Endothelial cell of umbilical vein (primary cell): Measurements from ENCODE around the gene SLC46A3. TPM values are rescaled to one million over a fixed set of nuclear protein-coding genes. Genes with fewer than 3 reads are reported as not detected.

Source experiments
- BruUV-seq: library from RNA; stranded (reverse); fragments of 400-500 nt; replicated peaks from 2 replicates; lab custom pipeline; 2021; lab: Mats Ljungman, UMichigan
- CTCF ChIA-PET: fragments of 300-600, 350-600 bp; sonication (Branson Sonifier 250); formaldehyde crosslinking; loops from one replicate; lab custom pipeline; 2021; ENCODE audit warnings: antibody characterized with exemption, inconsistent platforms; lab: Charles Lee
- POLR2A ChIA-PET: fragments of 300-600, 350-600 bp; sonication (Branson Sonifier 250); formaldehyde crosslinking; loops from one replicate; lab custom pipeline; 2021; ENCODE audit warnings: antibody characterized with exemption, inconsistent platforms; lab: Charles Lee
- DNase-seq: peaks from one replicate; pipeline ENCODE4 v3.0.0-alpha.2; 2011; ENCODE audit warnings: low read depth, low spot score
- FAIRE-seq: peaks from 2 replicates; lab custom pipeline; 2011; peaks lifted over from hg19 to GRCh38; lab: Jason Lieb, UNC
- H2AFZ ChIP-seq: 2 replicates; pipeline ENCODE4 v1.6.0; 2012; ENCODE audit warnings: low read depth, low read length, control low read depth, inconsistent platforms
- H3K27ac ChIP-seq: 2 replicates; pipeline ENCODE4 v1.5.1; 2011; ENCODE audit warnings: low read depth, mild to moderate bottlenecking, control low read depth, low read length, moderate library complexity; ENCODE audit not compliant: insufficient read depth
- H3K27me3 ChIP-seq, 2 experiments: 2 replicates each; pipeline versions ENCODE4 v1.6.0 to v1.6.1; 2011; ENCODE audit warnings: low read length in 2 of 2, mixed read lengths in 1 of 2; ENCODE audit not compliant: control insufficient read depth in 2 of 2, insufficient read depth in 2 of 2
- H3K36me3 ChIP-seq, 2 experiments: 2 replicates in 1 of 2; 3 replicates in 1 of 2; pipeline ENCODE4 v1.5.1; 2011; ENCODE audit warnings: low read length in 2 of 2, mild to moderate bottlenecking in 1 of 2, moderate library complexity in 1 of 2; ENCODE audit not compliant: control insufficient read depth in 2 of 2, insufficient read depth in 2 of 2; ENCODE audit errors: extremely low read depth in 1 of 2
- H3K4me1 ChIP-seq: 3 replicates; pipeline ENCODE4 v1.5.1; 2011; ENCODE audit warnings: mild to moderate bottlenecking, low read length; ENCODE audit not compliant: control insufficient read depth, insufficient read depth; ENCODE audit errors: extremely low read depth
- H3K4me2 ChIP-seq: 2 replicates; pipeline ENCODE4 v1.6.1; 2011; ENCODE audit warnings: low read length, control low read depth, mixed read lengths; ENCODE audit not compliant: insufficient read depth
- H3K4me3 ChIP-seq, 3 experiments: fragments of 200-600 bp in 1 of 3; sonication (generic), shearing (Covaris generic) in 1 of 3; replicated peaks in 1 of 3; 2 replicates each; pipeline ENCODE4 v1.5.1; 2011 to 2016; ENCODE audit warnings: control low read depth in 3 of 3, low read length in 3 of 3, mild to moderate bottlenecking in 2 of 3, inconsistent platforms in 1 of 3, low read depth in 1 of 3, moderate library complexity in 1 of 3; ENCODE audit not compliant: insufficient read depth in 1 of 3
- H3K79me2 ChIP-seq: 2 replicates; pipeline ENCODE4 v1.6.0; 2012; ENCODE audit warnings: low read length, inconsistent platforms; ENCODE audit not compliant: control insufficient read depth, insufficient read depth
- H3K9ac ChIP-seq: replicated peaks from 2 replicates; pipeline ENCODE3; 2011; ENCODE audit warnings: low read length, control low read depth; ENCODE audit not compliant: insufficient read depth; ENCODE audit errors: extremely low read depth
- H3K9me1 ChIP-seq: replicated peaks from 3 replicates; pipeline ENCODE4 v1.6.0; 2011; ENCODE audit warnings: mild to moderate bottlenecking, low read length; ENCODE audit not compliant: control insufficient read depth, insufficient read depth; ENCODE audit errors: extremely low read depth
- H3K9me3 ChIP-seq: replicated peaks from 2 replicates; pipeline ENCODE4 v1.5.1; 2012; ENCODE audit warnings: low read length, inconsistent platforms; ENCODE audit not compliant: control insufficient read depth, insufficient read depth
- H4K20me1 ChIP-seq: replicated peaks from 2 replicates; pipeline ENCODE3; 2011; ENCODE audit warnings: mild to moderate bottlenecking, low read length; ENCODE audit not compliant: control insufficient read depth, insufficient read depth; ENCODE audit errors: extremely low read depth
- EZH2 ChIP-seq: IDR thresholded peaks from 2 replicates; pipeline ENCODE4 v1.6.1; 2012; ENCODE audit warnings: borderline replicate concordance, low read depth, mild to moderate bottlenecking, moderate library complexity, low read length, inconsistent platforms; ENCODE audit not compliant: severe bottlenecking
- FOS ChIP-seq: IDR thresholded peaks from 2 replicates; pipeline ENCODE4 v1.6.1; 2011; ENCODE audit warnings: mild to moderate bottlenecking, low read length, moderate library complexity, borderline replicate concordance; ENCODE audit not compliant: insufficient read depth
- GATA2 ChIP-seq: IDR thresholded peaks from 2 replicates; pipeline ENCODE4 v1.7.0; 2011; ENCODE audit warnings: low read depth, mild to moderate bottlenecking, moderate library complexity, mixed read lengths, low read length; ENCODE audit not compliant: insufficient read length, insufficient read depth
- JUN ChIP-seq: IDR thresholded peaks from 2 replicates; pipeline ENCODE4 v1.6.1; 2011; ENCODE audit warnings: borderline replicate concordance, low read depth; ENCODE audit not compliant: insufficient read length, insufficient read depth
- MYC ChIP-seq: IDR thresholded peaks from one replicate; pipeline ENCODE4 v1.6.1; 2011; ENCODE audit warnings: mild to moderate bottlenecking, low read depth, low read length
- POLR2A ChIP-seq: IDR thresholded peaks from 2 replicates; pipeline ENCODE4 v1.6.1; 2012; ENCODE audit warnings: low read depth, mild to moderate bottlenecking, control low read depth, low read length
- POLR2AphosphoS5 ChIP-seq: IDR thresholded peaks from 2 replicates; pipeline ENCODE4 v1.6.1; 2012; ENCODE audit warnings: low read depth, mild to moderate bottlenecking, control low read depth, low read length, moderate library complexity; ENCODE audit not compliant: insufficient read depth
- dilution Hi-C: fragments of 300-500 bp; cut with MboI; formaldehyde crosslinking; loops from one replicate; pipeline ENCODE4 v1.15.0; 2019; ENCODE audit warnings: low sequenced_read_pairs; ENCODE audit not compliant: extremely low pct_ligation_motif_present
- intact Hi-C: fragments of 100-400 bp; cut with micrococcal nuclease; formaldehyde crosslinking; loops from one replicate; pipeline ENCODE4 v1.10.0; 2022
- polyA plus RNA-seq, 4 experiments: library from polyadenylated mRNA; depleted of rRNA in 3 of 4; stranded (reverse) in 3 of 4; unstranded in 1 of 4; fragments of >200 nt; gene quantifications; 2 replicates each; pipeline versions ENCODE4 v1.2.1 to v1.2.3, GENCODE V29; 2011 to 2012; ENCODE audit warnings: missing spikeins in 1 of 4
- total RNA-seq: library from RNA; stranded (reverse); gene quantifications from 2 replicates; pipeline ENCODE4 v1.2.3, GENCODE V29; 2021
- TF ChIP-seq, protein P1 (sequence below), 2 donors: IDR thresholded peaks; 1 replicate in 1 of 2; 2 replicates in 1 of 2; pipeline ENCODE4 v1.5.1; 2011; ENCODE audit warnings: low read length in 2 of 2, mild to moderate bottlenecking in 2 of 2, moderate library complexity in 2 of 2, control low read depth in 1 of 2, inconsistent platforms in 1 of 2, low read depth in 1 of 2; ENCODE audit not compliant: insufficient read depth in 1 of 2; ENCODE audit errors: extremely low read depth in 1 of 2
- TF ChIP-seq, protein P2 (sequence below): IDR thresholded peaks from 2 replicates; pipeline ENCODE4 v1.6.1; 2011; ENCODE audit not compliant: insufficient read depth, insufficient read length

The SLC46A3 gene
- total and polyA plus RNA-seq, 2 donors (not counting 3 experiments of a cell fraction or from before 2014, with no cell fraction given): 2.0 to 2.1 TPM

DNA sequence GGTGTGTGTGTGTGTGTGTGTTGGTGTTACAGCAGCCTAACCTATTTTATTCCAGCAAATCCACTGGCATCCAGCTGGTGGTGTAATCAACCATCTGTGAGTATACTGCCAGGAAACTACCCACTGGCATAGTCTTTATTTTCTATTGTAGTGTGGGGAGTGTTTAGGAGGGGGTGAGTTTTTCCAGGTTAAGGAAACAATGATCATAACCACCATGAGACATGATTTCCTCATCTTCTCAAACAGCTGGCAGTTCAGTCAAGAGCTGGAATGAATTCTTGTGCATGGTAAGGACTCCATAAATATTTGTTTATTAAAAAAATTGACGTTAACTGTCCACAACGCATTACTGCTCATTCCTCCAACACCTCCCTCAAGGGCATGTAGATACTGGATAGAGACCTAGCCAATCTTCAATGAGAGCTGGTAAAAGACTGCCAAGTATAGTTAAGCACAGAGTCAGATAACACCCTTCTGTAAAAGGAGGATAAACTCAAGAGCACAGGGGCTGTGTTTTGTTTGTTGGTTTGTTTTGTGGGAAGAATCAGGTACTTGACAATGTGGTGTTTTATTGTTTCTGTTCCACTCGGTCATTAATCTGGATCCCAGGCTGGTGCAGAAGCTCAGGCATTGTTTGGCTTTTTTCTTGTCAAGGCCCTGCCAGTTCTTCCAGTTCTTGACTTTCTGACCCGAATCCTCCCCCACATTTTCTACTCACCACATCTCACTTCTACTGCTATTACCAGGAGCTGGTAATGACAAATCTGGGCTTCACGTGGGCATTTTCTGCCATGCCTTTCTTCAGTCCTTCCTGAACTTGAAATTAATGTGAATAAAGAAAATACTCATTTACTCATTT lies 31.6 kb upstream of the SLC46A3 start:
- BruUV-seq: no TSS peak
- ChIA-PET POLR2A (no interaction called here), CTCF (interaction anchor here (0.6 to 2.5 kb wide), 6 partner anchors 12 to 612 kb away, joined by 3 to 17 read pairs (median 4); partner anchors contain the start of genes PAN3 and SLC46A3)
- dilution Hi-C loops: no loop called here
- Histone ChIP-seq H3K9me1 (no peaks in the 10 kb centered on the region), H3K9ac (no peak overlapping the region), H3K36me3 (no peaks in the 10 kb centered on the region), H2AFZ (no peak overlapping the region), H3K79me2 (no peaks in the 10 kb centered on the region), H3K4me1 (peaks cover 34% of the 10 kb centered on the region), H3K4me2 (no peak overlapping the region), H4K20me1 (no peaks in the 10 kb centered on the region), H3K4me3 (no peak overlapping the region), H3K9me3 (no peaks in the 10 kb centered on the region), H3K27me3 (peaks cover 0 to 9% of the 10 kb centered on the region in 2 experiments), H3K27ac (peak overlapping the region; percentile 36)
- intact Hi-C loops: loop anchor here (1.0 to 2.0 kb wide), 2 partner anchors 34 to 46 kb away; no protein-coding TSS in a partner anchor
- peak; percentile 70 for DNase-seq
- TF ChIP-seq JUN (peak; percentile 59), POLR2A (no peak), GATA2 (peak; percentile 35), MYC (no peak), POLR2AphosphoS5 (no peak), EZH2 (no peak), FOS (peak; percentile 41)
- TF ChIP-seq, protein P1, sequence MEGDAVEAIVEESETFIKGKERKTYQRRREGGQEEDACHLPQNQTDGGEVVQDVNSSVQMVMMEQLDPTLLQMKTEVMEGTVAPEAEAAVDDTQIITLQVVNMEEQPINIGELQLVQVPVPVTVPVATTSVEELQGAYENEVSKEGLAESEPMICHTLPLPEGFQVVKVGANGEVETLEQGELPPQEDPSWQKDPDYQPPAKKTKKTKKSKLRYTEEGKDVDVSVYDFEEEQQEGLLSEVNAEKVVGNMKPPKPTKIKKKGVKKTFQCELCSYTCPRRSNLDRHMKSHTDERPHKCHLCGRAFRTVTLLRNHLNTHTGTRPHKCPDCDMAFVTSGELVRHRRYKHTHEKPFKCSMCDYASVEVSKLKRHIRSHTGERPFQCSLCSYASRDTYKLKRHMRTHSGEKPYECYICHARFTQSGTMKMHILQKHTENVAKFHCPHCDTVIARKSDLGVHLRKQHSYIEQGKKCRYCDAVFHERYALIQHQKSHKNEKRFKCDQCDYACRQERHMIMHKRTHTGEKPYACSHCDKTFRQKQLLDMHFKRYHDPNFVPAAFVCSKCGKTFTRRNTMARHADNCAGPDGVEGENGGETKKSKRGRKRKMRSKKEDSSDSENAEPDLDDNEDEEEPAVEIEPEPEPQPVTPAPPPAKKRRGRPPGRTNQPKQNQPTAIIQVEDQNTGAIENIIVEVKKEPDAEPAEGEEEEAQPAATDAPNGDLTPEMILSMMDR (IDR thresholded peaks at IDR 0.05; ENCODE audit: extremely low read depth in 1 of 2, insufficient read depth in 1 of 2, low read depth in 1 of 2, low read length in 2 of 2): no peak
- TF ChIP-seq, protein P2, sequence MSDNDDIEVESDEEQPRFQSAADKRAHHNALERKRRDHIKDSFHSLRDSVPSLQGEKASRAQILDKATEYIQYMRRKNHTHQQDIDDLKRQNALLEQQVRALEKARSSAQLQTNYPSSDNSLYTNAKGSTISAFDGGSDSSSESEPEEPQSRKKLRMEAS: no peak
- FAIRE-seq: peak; percentile 38
